ENCODE measurements around the gene SFXN3. TPM values are rescaled to one million over a fixed set of nuclear protein-coding genes. Genes with fewer than 3 reads are reported as not detected.

SFXN3 gene
- total and polyA plus RNA-seq, 2 experiments from 2014 or later, result 0.68 to 3.8 TPM

DNA sequence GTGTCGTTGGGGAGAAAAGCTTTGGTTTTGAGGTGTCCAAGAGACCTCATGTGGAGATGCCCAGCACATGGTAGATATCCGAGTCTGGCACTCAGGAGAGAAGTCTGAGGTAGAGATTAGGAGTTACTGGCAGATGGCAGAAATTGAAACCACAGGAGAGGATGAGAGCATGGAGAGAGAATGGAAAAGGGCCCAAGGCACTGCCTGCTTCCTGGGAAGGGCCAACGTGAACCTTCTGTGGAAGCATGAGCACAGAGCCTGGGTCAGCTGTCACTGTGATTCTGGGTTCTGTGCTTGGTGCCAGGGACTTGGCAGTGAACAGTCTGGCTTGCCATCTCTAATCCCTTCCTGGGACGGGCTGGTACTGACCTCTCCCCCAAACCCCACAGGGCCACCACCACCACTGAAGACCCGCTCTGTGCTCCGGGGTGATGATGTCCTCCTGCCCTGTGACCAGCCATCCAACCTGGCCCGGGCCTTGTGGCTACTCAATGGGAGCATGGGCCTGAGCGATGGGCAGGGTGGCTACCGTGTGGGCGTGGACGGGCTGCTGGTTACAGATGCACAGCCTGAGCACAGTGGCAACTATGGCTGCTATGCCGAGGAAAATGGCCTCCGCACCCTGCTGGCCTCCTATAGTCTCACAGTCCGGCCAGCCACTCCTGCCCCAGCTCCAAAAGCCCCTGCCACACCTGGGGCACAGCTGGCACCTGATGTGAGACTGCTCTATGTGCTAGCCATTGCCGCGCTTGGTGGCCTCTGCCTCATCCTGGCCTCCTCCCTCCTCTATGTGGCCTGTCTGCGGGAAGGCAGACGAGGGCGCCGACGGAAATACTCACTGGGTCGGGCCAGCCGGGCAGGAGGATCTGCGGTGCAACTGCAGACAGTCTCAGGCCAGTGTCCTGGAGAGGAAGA, 47.9 kb upstream of the SFXN3 start (continued):
- TF ChIP-seq, protein P1, sequence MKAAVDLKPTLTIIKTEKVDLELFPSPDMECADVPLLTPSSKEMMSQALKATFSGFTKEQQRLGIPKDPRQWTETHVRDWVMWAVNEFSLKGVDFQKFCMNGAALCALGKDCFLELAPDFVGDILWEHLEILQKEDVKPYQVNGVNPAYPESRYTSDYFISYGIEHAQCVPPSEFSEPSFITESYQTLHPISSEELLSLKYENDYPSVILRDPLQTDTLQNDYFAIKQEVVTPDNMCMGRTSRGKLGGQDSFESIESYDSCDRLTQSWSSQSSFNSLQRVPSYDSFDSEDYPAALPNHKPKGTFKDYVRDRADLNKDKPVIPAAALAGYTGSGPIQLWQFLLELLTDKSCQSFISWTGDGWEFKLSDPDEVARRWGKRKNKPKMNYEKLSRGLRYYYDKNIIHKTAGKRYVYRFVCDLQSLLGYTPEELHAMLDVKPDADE (IDR thresholded peaks at IDR 0.05), result no peak
- TF ChIP-seq STAT1 (IDR thresholded peaks at IDR 0.05; ENCODE audit: unreplicated experiment) (no peak), EZH2 (IDR thresholded peaks at IDR 0.05; ENCODE audit: low read depth, unreplicated experiment) (no peak), ZNF114 (CRISPR knock-in tag; IDR thresholded peaks at IDR 0.05) (no peak)
- TF ChIP-seq, protein P2, sequence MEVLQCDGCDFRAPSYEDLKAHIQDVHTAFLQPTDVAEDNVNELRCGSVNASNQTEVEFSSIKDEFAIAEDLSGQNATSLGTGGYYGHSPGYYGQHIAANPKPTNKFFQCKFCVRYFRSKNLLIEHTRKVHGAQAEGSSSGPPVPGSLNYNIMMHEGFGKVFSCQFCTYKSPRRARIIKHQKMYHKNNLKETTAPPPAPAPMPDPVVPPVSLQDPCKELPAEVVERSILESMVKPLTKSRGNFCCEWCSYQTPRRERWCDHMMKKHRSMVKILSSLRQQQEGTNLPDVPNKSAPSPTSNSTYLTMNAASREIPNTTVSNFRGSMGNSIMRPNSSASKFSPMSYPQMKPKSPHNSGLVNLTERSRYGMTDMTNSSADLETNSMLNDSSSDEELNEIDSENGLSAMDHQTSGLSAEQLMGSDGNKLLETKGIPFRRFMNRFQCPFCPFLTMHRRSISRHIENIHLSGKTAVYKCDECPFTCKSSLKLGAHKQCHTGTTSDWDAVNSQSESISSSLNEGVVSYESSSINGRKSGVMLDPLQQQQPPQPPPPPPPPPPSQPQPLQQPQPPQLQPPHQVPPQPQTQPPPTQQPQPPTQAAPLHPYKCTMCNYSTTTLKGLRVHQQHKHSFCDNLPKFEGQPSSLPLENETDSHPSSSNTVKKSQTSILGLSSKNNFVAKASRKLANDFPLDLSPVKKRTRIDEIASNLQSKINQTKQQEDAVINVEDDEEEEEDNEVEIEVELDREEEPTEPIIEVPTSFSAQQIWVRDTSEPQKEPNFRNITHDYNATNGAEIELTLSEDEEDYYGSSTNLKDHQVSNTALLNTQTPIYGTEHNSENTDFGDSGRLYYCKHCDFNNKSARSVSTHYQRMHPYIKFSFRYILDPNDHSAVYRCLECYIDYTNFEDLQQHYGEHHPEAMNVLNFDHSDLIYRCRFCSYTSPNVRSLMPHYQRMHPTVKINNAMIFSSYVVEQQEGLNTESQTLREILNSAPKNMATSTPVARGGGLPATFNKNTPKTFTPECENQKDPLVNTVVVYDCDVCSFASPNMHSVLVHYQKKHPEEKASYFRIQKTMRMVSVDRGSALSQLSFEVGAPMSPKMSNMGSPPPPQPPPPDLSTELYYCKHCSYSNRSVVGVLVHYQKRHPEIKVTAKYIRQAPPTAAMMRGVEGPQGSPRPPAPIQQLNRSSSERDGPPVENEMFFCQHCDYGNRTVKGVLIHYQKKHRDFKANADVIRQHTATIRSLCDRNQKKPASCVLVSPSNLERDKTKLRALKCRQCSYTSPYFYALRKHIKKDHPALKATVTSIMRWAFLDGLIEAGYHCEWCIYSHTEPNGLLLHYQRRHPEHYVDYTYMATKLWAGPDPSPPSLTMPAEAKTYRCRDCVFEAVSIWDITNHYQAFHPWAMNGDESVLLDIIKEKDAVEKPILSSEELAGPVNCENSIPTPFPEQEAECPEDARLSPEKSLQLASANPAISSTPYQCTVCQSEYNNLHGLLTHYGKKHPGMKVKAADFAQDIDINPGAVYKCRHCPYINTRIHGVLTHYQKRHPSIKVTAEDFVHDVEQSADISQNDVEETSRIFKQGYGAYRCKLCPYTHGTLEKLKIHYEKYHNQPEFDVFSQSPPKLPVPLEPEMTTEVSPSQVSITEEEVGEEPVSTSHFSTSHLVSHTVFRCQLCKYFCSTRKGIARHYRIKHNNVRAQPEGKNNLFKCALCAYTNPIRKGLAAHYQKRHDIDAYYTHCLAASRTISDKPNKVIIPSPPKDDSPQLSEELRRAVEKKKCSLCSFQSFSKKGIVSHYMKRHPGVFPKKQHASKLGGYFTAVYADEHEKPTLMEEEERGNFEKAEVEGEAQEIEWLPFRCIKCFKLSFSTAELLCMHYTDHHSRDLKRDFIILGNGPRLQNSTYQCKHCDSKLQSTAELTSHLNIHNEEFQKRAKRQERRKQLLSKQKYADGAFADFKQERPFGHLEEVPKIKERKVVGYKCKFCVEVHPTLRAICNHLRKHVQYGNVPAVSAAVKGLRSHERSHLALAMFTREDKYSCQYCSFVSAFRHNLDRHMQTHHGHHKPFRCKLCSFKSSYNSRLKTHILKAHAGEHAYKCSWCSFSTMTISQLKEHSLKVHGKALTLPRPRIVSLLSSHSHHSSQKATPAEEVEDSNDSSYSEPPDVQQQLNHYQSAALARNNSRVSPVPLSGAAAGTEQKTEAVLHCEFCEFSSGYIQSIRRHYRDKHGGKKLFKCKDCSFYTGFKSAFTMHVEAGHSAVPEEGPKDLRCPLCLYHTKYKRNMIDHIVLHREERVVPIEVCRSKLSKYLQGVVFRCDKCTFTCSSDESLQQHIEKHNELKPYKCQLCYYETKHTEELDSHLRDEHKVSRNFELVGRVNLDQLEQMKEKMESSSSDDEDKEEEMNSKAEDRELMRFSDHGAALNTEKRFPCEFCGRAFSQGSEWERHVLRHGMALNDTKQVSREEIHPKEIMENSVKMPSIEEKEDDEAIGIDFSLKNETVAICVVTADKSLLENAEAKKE (CRISPR knock-in tag; IDR thresholded peaks at IDR 0.05), result no peak
